ENCODE results near the gene FAM50A.

- TF ChIP-seq EZH2 (IDR thresholded peaks at IDR 0.05; ENCODE audit: low read depth), result no peak
- TF ChIP-seq, protein P1, sequence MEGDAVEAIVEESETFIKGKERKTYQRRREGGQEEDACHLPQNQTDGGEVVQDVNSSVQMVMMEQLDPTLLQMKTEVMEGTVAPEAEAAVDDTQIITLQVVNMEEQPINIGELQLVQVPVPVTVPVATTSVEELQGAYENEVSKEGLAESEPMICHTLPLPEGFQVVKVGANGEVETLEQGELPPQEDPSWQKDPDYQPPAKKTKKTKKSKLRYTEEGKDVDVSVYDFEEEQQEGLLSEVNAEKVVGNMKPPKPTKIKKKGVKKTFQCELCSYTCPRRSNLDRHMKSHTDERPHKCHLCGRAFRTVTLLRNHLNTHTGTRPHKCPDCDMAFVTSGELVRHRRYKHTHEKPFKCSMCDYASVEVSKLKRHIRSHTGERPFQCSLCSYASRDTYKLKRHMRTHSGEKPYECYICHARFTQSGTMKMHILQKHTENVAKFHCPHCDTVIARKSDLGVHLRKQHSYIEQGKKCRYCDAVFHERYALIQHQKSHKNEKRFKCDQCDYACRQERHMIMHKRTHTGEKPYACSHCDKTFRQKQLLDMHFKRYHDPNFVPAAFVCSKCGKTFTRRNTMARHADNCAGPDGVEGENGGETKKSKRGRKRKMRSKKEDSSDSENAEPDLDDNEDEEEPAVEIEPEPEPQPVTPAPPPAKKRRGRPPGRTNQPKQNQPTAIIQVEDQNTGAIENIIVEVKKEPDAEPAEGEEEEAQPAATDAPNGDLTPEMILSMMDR (conservative IDR thresholded peaks at IDR 0.05), result no peak
These were observed 1.8 kb upstream of the FAM50A start for GRCh38 chrX:154441984-154442707.
